ENCODE results near the gene ATP6V1C2. TPM values are rescaled to one million over a fixed set of nuclear protein-coding genes. Genes with fewer than 3 reads are reported as not detected.
A peak's percentile ranks its signal among the peaks of the same experiment; 100 is the strongest.

Gene ATP6V1C2
- total and polyA plus RNA-seq, 4 donors, result 0.13 to 2.5 (median 1.1) TPM

- no peaks in the 10 kb centered on the region for H3K27me3 ChIP-seq (ENCODE audit: control insufficient read depth in 1 of 2, insufficient read depth in 2 of 2, low read length in 1 of 2)
- H3K4me1 ChIP-seq (ENCODE audit: control insufficient read depth in 1 of 2, insufficient read depth in 2 of 2, low read length in 2 of 2), result no peaks in the 10 kb centered on the region
- 80% methylated on average over 8 of the region's 8 CpGs for WGBS, 2 donors
- H3K9me3 ChIP-seq (ENCODE audit: control insufficient read depth, low read length), result peaks cover 1% of the 10 kb centered on the region
- H3K4me3 ChIP-seq (ENCODE audit: low read length in 2 of 2), result no peak overlapping the region
- H3K36me3 ChIP-seq (ENCODE audit: control insufficient read depth in 1 of 2, insufficient read depth in 2 of 2, low read length in 1 of 2), result no peaks in the 10 kb centered on the region
- H3K27ac ChIP-seq (ENCODE audit: low read depth in 1 of 2, low read length in 2 of 2), result no peak overlapping the region
- DNase-seq, result no peak
- intact Hi-C loops (cut with DNase I), result loop anchor here in 1 of 2 donors (10.0 kb wide), 1 partner anchor 628 kb away; no protein-coding TSS in a partner anchor
- no peak for ATAC-seq (ENCODE audit: low FRiP score)
Measured at GRCh38 chr2:10826625-10827024, 105.2 kb downstream of the ATP6V1C2 start.

GRCh38 chr2:10828346-10828745 lies 106.9 kb downstream of the ATP6V1C2 start:
- intact Hi-C loops (cut with DNase I), result loop anchor here in 1 of 2 donors (10.0 kb wide), 1 partner anchor 626 kb away; no protein-coding TSS in a partner anchor
- no peaks in the 10 kb centered on the region for H3K36me3 ChIP-seq (ENCODE audit: control insufficient read depth in 1 of 2, insufficient read depth in 2 of 2, low read length in 1 of 2)
- H3K27me3 ChIP-seq (ENCODE audit: control insufficient read depth in 1 of 2, insufficient read depth in 2 of 2, low read length in 1 of 2), result no peaks in the 10 kb centered on the region
- peaks cover 1% of the 10 kb centered on the region for H3K9me3 ChIP-seq (ENCODE audit: control insufficient read depth, low read length)
- DNase-seq, result no peak
- H3K27ac ChIP-seq (ENCODE audit: low read depth in 1 of 2, low read length in 2 of 2), result no peak overlapping the region
- WGBS, 2 donors, result 66 to 70% methylated on average over 11 of the region's 11 CpGs
- no peaks in the 10 kb centered on the region for H3K4me1 ChIP-seq (ENCODE audit: control insufficient read depth in 1 of 2, insufficient read depth in 2 of 2, low read length in 2 of 2)
- ATAC-seq (ENCODE audit: low FRiP score), result no peak
- no peak overlapping the region for H3K4me3 ChIP-seq (ENCODE audit: low read length in 2 of 2)

GRCh38 chr2:10829299-10829698 lies 107.9 kb downstream of the ATP6V1C2 start:
- no peaks in the 10 kb centered on the region for H3K9me3 ChIP-seq (ENCODE audit: control insufficient read depth, low read length)
- ATAC-seq (ENCODE audit: low FRiP score) (no peak), DNase-seq (no peak)
- H3K27ac ChIP-seq (ENCODE audit: low read depth in 1 of 2, low read length in 2 of 2), result no peak overlapping the region
- WGBS, 2 donors, result 64 to 68% methylated on average over 3 of the region's 3 CpGs
- intact Hi-C loops (cut with DNase I), result loop anchor here in 1 of 2 donors (10.0 kb wide), 1 partner anchor 626 kb away; no protein-coding TSS in a partner anchor
- no peaks in the 10 kb centered on the region for H3K4me1 ChIP-seq (ENCODE audit: control insufficient read depth in 1 of 2, insufficient read depth in 2 of 2, low read length in 2 of 2)
- no peaks in the 10 kb centered on the region for H3K27me3 ChIP-seq (ENCODE audit: control insufficient read depth in 1 of 2, insufficient read depth in 2 of 2, low read length in 1 of 2)
- H3K4me3 ChIP-seq (ENCODE audit: low read length in 2 of 2), result no peak overlapping the region
- H3K36me3 ChIP-seq (ENCODE audit: control insufficient read depth in 1 of 2, insufficient read depth in 2 of 2, low read length in 1 of 2), result no peaks in the 10 kb centered on the region

- intact Hi-C loops (cut with DNase I), result loop anchor here in 1 of 2 donors (5.0 kb wide), 1 partner anchor 292 kb away; no protein-coding TSS in a partner anchor
- no peak for ATAC-seq (ENCODE audit: low FRiP score)
- no peak overlapping the region for H3K27ac ChIP-seq (ENCODE audit: low read depth in 1 of 2, low read length in 2 of 2)
- H3K9me3 ChIP-seq (ENCODE audit: control insufficient read depth, low read length), result no peaks in the 10 kb centered on the region
- no peak overlapping the region for H3K4me3 ChIP-seq (ENCODE audit: low read length in 2 of 2)
- DNase-seq, result no peak
- 66 to 67% methylated on average over 8 of the region's 8 CpGs for WGBS, 2 donors
- H3K36me3 ChIP-seq (ENCODE audit: control insufficient read depth in 1 of 2, insufficient read depth in 2 of 2, low read length in 1 of 2), result no peaks in the 10 kb centered on the region
- no peaks in the 10 kb centered on the region for H3K27me3 ChIP-seq (ENCODE audit: control insufficient read depth in 1 of 2, insufficient read depth in 2 of 2, low read length in 1 of 2)
- H3K4me1 ChIP-seq (ENCODE audit: control insufficient read depth in 1 of 2, insufficient read depth in 2 of 2, low read length in 2 of 2), result no peaks in the 10 kb centered on the region
Measured at GRCh38 chr2:10830203-10830602, 108.8 kb downstream of the ATP6V1C2 start.

GRCh38 chr2:10830641-10831399 lies 109.4 kb downstream of the ATP6V1C2 start:
- H3K27me3 ChIP-seq (ENCODE audit: control insufficient read depth in 1 of 2, insufficient read depth in 2 of 2, low read length in 1 of 2), result no peaks in the 10 kb centered on the region
- H3K4me3 ChIP-seq (ENCODE audit: low read length in 2 of 2), result no peak overlapping the region
- H3K4me1 ChIP-seq (ENCODE audit: control insufficient read depth in 1 of 2, insufficient read depth in 2 of 2, low read length in 2 of 2), result no peaks in the 10 kb centered on the region
- intact Hi-C loops (cut with DNase I), result loop anchor here in 1 of 2 donors (5.0 kb wide), 1 partner anchor 291 kb away; no protein-coding TSS in a partner anchor
- WGBS, 2 donors, result 75 to 82% methylated on average over 30 of the region's 30 CpGs
- H3K36me3 ChIP-seq (ENCODE audit: control insufficient read depth in 1 of 2, insufficient read depth in 2 of 2, low read length in 1 of 2), result no peaks in the 10 kb centered on the region
- no peaks in the 10 kb centered on the region for H3K9me3 ChIP-seq (ENCODE audit: control insufficient read depth, low read length)
- ATAC-seq (ENCODE audit: low FRiP score) (no peak), DNase-seq (no peak)
- H3K27ac ChIP-seq (ENCODE audit: low read depth in 1 of 2, low read length in 2 of 2), result no peak overlapping the region

GRCh38 chr2:10831400-10831985 lies 110.1 kb downstream of the ATP6V1C2 start:
- ATAC-seq (ENCODE audit: low FRiP score) (no peak), DNase-seq (no peak)
- Histone ChIP-seq H3K36me3 (ENCODE audit: control insufficient read depth in 1 of 2, insufficient read depth in 2 of 2, low read length in 1 of 2) (no peaks in the 10 kb centered on the region), H3K27me3 (ENCODE audit: control insufficient read depth in 1 of 2, insufficient read depth in 2 of 2, low read length in 1 of 2) (no peaks in the 10 kb centered on the region), H3K27ac (ENCODE audit: low read depth in 1 of 2, low read length in 2 of 2) (no peak overlapping the region), H3K9me3 (ENCODE audit: control insufficient read depth, low read length) (no peaks in the 10 kb centered on the region), H3K4me1 (ENCODE audit: control insufficient read depth in 1 of 2, insufficient read depth in 2 of 2, low read length in 2 of 2) (no peaks in the 10 kb centered on the region), H3K4me3 (ENCODE audit: low read length in 2 of 2) (no peak overlapping the region)
- intact Hi-C loops (cut with DNase I), result loop anchor here in 1 of 2 donors (5.0 kb wide), 1 partner anchor 291 kb away; no protein-coding TSS in a partner anchor
- WGBS, 2 donors, result 50 to 57% methylated on average over 16 of the region's 16 CpGs

GRCh38 chr2:10832203-10832936 lies 110.9 kb downstream of the ATP6V1C2 start:
- Histone ChIP-seq H3K36me3 (ENCODE audit: control insufficient read depth in 1 of 2, insufficient read depth in 2 of 2, low read length in 1 of 2) (no peaks in the 10 kb centered on the region), H3K4me1 (ENCODE audit: control insufficient read depth in 1 of 2, insufficient read depth in 2 of 2, low read length in 2 of 2) (no peaks in the 10 kb centered on the region), H3K9me3 (ENCODE audit: control insufficient read depth, low read length) (no peaks in the 10 kb centered on the region), H3K4me3 (ENCODE audit: low read length in 2 of 2) (no peak overlapping the region), H3K27ac (ENCODE audit: low read depth in 1 of 2, low read length in 2 of 2) (no peak overlapping the region), H3K27me3 (ENCODE audit: control insufficient read depth in 1 of 2, insufficient read depth in 2 of 2, low read length in 1 of 2) (no peaks in the 10 kb centered on the region)
- DNase-seq (peak; percentile 85 to 94), ATAC-seq (ENCODE audit: low FRiP score) (peak; percentile 84)
- intact Hi-C loops (cut with DNase I), result loop anchor here in 1 of 2 donors (5.0 kb wide), 1 partner anchor 290 kb away; no protein-coding TSS in a partner anchor
- 13 to 17% methylated on average over 30 of the region's 30 CpGs for WGBS, 2 donors

GRCh38 chr2:10833021-10833420 lies 111.6 kb downstream of the ATP6V1C2 start:
- no peaks in the 10 kb centered on the region for H3K36me3 ChIP-seq (ENCODE audit: control insufficient read depth in 1 of 2, insufficient read depth in 2 of 2, low read length in 1 of 2)
- H3K9me3 ChIP-seq (ENCODE audit: control insufficient read depth, low read length), result no peaks in the 10 kb centered on the region
- H3K27me3 ChIP-seq (ENCODE audit: control insufficient read depth in 1 of 2, insufficient read depth in 2 of 2, low read length in 1 of 2), result no peaks in the 10 kb centered on the region
- H3K27ac ChIP-seq (ENCODE audit: low read depth in 1 of 2, low read length in 2 of 2), result no peak overlapping the region
- intact Hi-C loops (cut with DNase I), result loop anchor here in 1 of 2 donors (5.0 kb wide), 1 partner anchor 289 kb away; no protein-coding TSS in a partner anchor
- WGBS, 2 donors, result 67 to 70% methylated on average over 9 to 10 of the region's 10 CpGs
- ATAC-seq (ENCODE audit: low FRiP score) (no peak), DNase-seq (no peak)
- H3K4me1 ChIP-seq (ENCODE audit: control insufficient read depth in 1 of 2, insufficient read depth in 2 of 2, low read length in 2 of 2), result no peaks in the 10 kb centered on the region
- H3K4me3 ChIP-seq (ENCODE audit: low read length in 2 of 2), result no peak overlapping the region

Measured in aorta (tissue), 5 donors.